Suprapubic skin (tissue), 4 donors: ENCODE measurements around the gene APPBP2. TPM values are rescaled to one million over a fixed set of nuclear protein-coding genes. Genes with fewer than 3 reads are reported as not detected.
A peak's percentile ranks its signal among the peaks of the same experiment; 100 is the strongest.
"Not testable (repeated sequence)": the region's sequence is repeated elsewhere in the genome, so short reads cannot be mapped to it uniquely, and the experiment has no call there.

Experiments used
- DNase-seq, 2 donors: peaks; one replicate each; pipeline ENCODE4 v3.0.0-alpha.2; 2019; ENCODE audit warnings: low spot score in 2 of 2
- H3K27ac ChIP-seq: fragments of 200-600 bp; sonication (generic); one replicate; pipeline ENCODE4 v1.5.1; 2019
- H3K27me3 ChIP-seq: fragments of 200-600 bp; sonication (generic); one replicate; pipeline ENCODE4 v1.5.1; 2019
- H3K36me3 ChIP-seq: fragments of 200-600 bp; sonication (generic); one replicate; pipeline ENCODE4 v1.5.1; 2019
- H3K4me1 ChIP-seq: fragments of 200-600 bp; sonication (generic); one replicate; pipeline ENCODE4 v1.5.1; 2019
- H3K4me3 ChIP-seq: fragments of 200-600 bp; sonication (generic); one replicate; pipeline ENCODE4 v1.5.1; 2019; ENCODE audit warnings: mild to moderate bottlenecking
- H3K9me3 ChIP-seq: fragments of 200-600 bp; sonication (generic); one replicate; pipeline ENCODE4 v1.5.1; 2019
- EP300 ChIP-seq: sonication (generic); formaldehyde crosslinking; IDR thresholded peaks from one replicate; pipeline ENCODE4 v1.6.1; 2017; ENCODE audit warnings: antibody characterized with exemption
- POLR2A ChIP-seq, 2 donors: fragments of 450-650 bp; IDR thresholded peaks; one replicate each; pipeline ENCODE4 v1.6.1; 2017; ENCODE audit warnings: antibody characterized with exemption in 2 of 2, mild to moderate bottlenecking in 2 of 2, moderate library complexity in 2 of 2
- POLR2AphosphoS5 ChIP-seq, 3 donors: sonication (generic); formaldehyde crosslinking; IDR thresholded peaks; one replicate each; pipeline ENCODE4 v1.6.1; 2017; ENCODE audit warnings: antibody characterized with exemption in 3 of 3
- WGBS: methylation state at CpG from one replicate; pipeline ENCODE4 v1.1.5; 2018; 5-methylcytosine and 5-hydroxymethylcytosine counted together
- total RNA-seq, 4 donors: library from RNA; depleted of rRNA; stranded (reverse); fragments of >200 nt; gene quantifications; one replicate each; pipeline ENCODE4 v1.1.0, GENCODE V29; 2016
- TF ChIP-seq, protein P1 (sequence below), 2 donors: fragments of 200-600 bp in 1 of 2; fragments of 450-650 bp in 1 of 2; sonication (generic) in 1 of 2; IDR thresholded peaks; one replicate each; pipeline ENCODE4 v1.5.1; 2016 to 2019; ENCODE audit warnings: antibody characterized with exemption in 2 of 2, mild to moderate bottlenecking in 1 of 2, moderate library complexity in 1 of 2

APPBP2 gene
- total RNA-seq, 4 donors from 2014 or later = 15.4 to 26.3 (median 17.8) TPM

DNA sequence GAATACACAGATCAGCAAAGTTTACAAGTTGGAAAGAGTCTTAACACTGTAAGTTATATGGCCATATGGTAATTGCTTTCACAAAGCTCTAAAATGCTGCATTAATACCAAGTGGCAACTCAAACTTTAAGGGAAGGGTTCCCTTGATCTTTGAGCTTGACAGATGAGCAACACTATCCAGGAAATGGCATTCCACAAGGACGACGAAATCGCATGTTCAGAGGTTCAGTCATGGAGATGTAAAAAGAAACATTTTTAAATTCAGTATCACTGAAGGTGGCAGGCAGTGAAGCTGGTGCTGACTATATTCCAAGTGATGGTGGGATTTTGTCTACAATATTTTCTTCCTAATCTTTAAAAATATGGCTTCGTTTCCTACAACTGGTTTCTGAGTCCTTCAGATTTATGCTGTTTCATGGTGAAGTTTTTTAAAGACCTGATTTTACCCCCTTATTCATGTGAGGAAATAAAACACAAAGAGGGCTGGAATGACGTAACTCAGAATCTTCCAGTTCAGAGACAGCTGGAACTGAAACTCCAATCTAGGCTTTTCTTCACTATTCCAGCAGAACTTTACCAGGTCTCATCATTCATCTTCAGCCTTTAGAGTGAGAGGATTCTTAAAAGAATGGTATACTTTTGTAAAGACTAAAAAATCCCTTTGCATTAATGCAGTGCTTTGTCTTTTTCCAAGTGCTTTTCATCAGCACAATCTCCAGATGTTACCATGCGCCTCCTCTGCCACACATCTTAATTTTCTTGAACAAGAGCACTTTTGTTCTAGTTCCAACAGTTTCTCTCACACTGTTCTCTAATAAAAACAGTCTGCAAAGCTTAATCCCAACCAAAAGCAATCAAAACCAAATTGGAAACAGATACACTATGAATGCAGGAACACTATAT lies 83.5 kb downstream of the APPBP2 start:
- TF ChIP-seq POLR2A (IDR thresholded peaks at IDR 0.05) (no peak), EP300 (no peak), POLR2AphosphoS5 (IDR thresholded peaks at IDR 0.05) (no peak)
- TF ChIP-seq, protein P1, sequence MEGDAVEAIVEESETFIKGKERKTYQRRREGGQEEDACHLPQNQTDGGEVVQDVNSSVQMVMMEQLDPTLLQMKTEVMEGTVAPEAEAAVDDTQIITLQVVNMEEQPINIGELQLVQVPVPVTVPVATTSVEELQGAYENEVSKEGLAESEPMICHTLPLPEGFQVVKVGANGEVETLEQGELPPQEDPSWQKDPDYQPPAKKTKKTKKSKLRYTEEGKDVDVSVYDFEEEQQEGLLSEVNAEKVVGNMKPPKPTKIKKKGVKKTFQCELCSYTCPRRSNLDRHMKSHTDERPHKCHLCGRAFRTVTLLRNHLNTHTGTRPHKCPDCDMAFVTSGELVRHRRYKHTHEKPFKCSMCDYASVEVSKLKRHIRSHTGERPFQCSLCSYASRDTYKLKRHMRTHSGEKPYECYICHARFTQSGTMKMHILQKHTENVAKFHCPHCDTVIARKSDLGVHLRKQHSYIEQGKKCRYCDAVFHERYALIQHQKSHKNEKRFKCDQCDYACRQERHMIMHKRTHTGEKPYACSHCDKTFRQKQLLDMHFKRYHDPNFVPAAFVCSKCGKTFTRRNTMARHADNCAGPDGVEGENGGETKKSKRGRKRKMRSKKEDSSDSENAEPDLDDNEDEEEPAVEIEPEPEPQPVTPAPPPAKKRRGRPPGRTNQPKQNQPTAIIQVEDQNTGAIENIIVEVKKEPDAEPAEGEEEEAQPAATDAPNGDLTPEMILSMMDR (IDR thresholded peaks at IDR 0.05) = no peak
- WGBS = 58% methylated on average over 6 of the region's 6 CpGs
- peaks cover 13% of the 10 kb centered on the region for H3K36me3 ChIP-seq
- no peak for DNase-seq
- H3K9me3 ChIP-seq = no peaks in the 10 kb centered on the region
- H3K27me3 ChIP-seq = no peaks in the 10 kb centered on the region
- H3K4me1 ChIP-seq = peaks cover 21% of the 10 kb centered on the region
- no peak overlapping the region for H3K27ac ChIP-seq
- H3K4me3 ChIP-seq = no peak overlapping the region

- H3K27me3 ChIP-seq = no peaks in the 10 kb centered on the region
- TF ChIP-seq, protein P1 (IDR thresholded peaks at IDR 0.05) = no peak
- TF ChIP-seq POLR2A (IDR thresholded peaks at IDR 0.05) = no peak
- TF ChIP-seq POLR2AphosphoS5 (IDR thresholded peaks at IDR 0.05) = no peak
- TF ChIP-seq EP300 = no peak
- no peak overlapping the region for H3K27ac ChIP-seq
- no peaks in the 10 kb centered on the region for H3K9me3 ChIP-seq
- DNase-seq = no peak
- H3K4me1 ChIP-seq = peaks cover 27% of the 10 kb centered on the region
- no peak overlapping the region for H3K4me3 ChIP-seq
- no peaks in the 10 kb centered on the region for H3K36me3 ChIP-seq
- 15% methylated on average over 2 of the region's 2 CpGs for WGBS
These were observed 86.5 kb downstream of the APPBP2 start for GRCh38 chr17:60439501-60439900.

GRCh38 chr17:60436676-60437075 lies 89.4 kb downstream of the APPBP2 start:
- 54% methylated on average over 5 of the region's 5 CpGs for WGBS
- no peaks in the 10 kb centered on the region for H3K36me3 ChIP-seq
- H3K27me3 ChIP-seq = no peaks in the 10 kb centered on the region
- peaks cover 6% of the 10 kb centered on the region for H3K4me1 ChIP-seq
- no peak for TF ChIP-seq EP300
- TF ChIP-seq, protein P1 (IDR thresholded peaks at IDR 0.05) = no peak
- no peak for TF ChIP-seq POLR2A (IDR thresholded peaks at IDR 0.05)
- TF ChIP-seq POLR2AphosphoS5 (IDR thresholded peaks at IDR 0.05) = no peak
- no peak overlapping the region for H3K27ac ChIP-seq
- no peaks in the 10 kb centered on the region for H3K9me3 ChIP-seq
- no peak overlapping the region for H3K4me3 ChIP-seq
- DNase-seq = no peak

DNA sequence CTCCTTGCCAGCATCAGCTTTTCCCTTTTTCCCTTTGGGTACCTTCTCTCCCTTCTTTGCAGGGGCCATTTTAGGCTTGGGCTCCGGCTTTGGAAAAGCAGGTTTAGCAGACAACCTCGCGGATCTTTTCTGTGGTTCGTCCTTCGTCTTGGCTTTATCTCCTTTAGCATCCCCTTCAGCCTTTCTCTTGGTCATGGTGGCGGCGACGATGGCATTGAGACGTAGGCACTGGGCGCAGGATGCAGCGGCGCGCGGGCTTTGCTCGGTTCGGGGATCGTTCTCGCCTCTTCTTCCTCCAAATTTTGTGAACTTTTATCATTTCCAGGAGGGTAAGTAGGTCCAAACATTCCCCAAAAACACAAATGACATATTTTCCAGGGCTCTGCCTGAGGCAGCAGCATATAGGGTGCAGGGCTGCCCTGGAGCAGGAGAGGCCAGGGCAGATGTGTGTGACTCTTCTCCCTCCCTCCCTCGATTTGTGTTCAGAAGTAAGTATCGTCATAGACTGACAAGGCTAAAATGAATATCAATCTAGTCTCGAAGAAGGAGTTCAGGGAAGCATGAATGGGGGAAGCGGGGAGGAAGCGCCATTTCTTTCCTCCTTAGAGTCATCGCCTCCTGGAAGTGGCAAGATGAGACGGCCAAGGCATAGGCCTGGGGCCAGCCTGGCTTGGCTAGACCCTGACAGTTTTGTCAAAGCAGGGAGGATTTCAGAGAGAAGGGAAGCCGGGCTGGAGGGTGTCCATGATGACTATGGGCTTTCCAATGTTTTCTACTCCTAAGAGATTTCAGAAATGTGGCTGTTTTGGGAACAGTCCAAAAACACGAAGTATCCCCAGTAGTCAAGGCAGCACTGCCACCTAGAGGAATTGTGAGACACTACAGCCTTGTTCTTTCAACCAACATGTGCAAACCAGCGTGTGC lies 90.5 kb downstream of the APPBP2 start:
- H3K4me1 ChIP-seq = peaks cover 6% of the 10 kb centered on the region
- TF ChIP-seq EP300 (no peak), POLR2A (IDR thresholded peaks at IDR 0.05) (no peak), POLR2AphosphoS5 (IDR thresholded peaks at IDR 0.05) (peak in 2 of 3 donors; percentile 24 to 37)
- TF ChIP-seq, protein P1 (IDR thresholded peaks at IDR 0.05) = peak; percentile 85 to 95
- H3K4me3 ChIP-seq = no peak overlapping the region
- 71% methylated on average over 28 of the region's 28 CpGs for WGBS
- H3K9me3 ChIP-seq = no peaks in the 10 kb centered on the region
- no peaks in the 10 kb centered on the region for H3K27me3 ChIP-seq
- DNase-seq = peak in 1 of 2 donors; percentile 78
- H3K36me3 ChIP-seq = no peaks in the 10 kb centered on the region
- H3K27ac ChIP-seq = no peak overlapping the region

GRCh38 chr17:60433021-60433997 lies 92.7 kb downstream of the APPBP2 start:
- H3K36me3 ChIP-seq, H3K4me3 ChIP-seq, H3K9me3 ChIP-seq, H3K4me1 ChIP-seq, H3K27me3 ChIP-seq, DNase-seq, H3K27ac ChIP-seq: not testable (repeated sequence)
- WGBS = 82% methylated on average over 4 of the region's 4 CpGs

GRCh38 chr17:60430561-60430960 lies 95.5 kb downstream of the APPBP2 start:
- not testable (repeated sequence) for H3K4me3 ChIP-seq, H3K36me3 ChIP-seq, DNase-seq, H3K27me3 ChIP-seq, H3K27ac ChIP-seq, H3K9me3 ChIP-seq, H3K4me1 ChIP-seq
- 82% methylated on average over 7 of the region's 7 CpGs for WGBS

- not testable (repeated sequence) for DNase-seq, H3K9me3 ChIP-seq, H3K36me3 ChIP-seq, H3K27ac ChIP-seq, H3K4me3 ChIP-seq, H3K4me1 ChIP-seq, H3K27me3 ChIP-seq
- 85% methylated on average over 6 of the region's 6 CpGs for WGBS
These were observed 97.6 kb downstream of the APPBP2 start for GRCh38 chr17:60428491-60428890.
